ENCODE data around the gene TMTC2. TPM values are rescaled to one million over a fixed set of nuclear protein-coding genes. Genes with fewer than 3 reads are reported as not detected.

The TMTC2 gene
- polyA plus RNA-seq: 20.3 and 20.6 TPM in 2 replicates
- 66.5 and 73.4 TPM in 2 replicates for polyA minus RNA-seq

GRCh38 chr12:82686168-82687020, at the start of gene TMTC2:
TSS of gene TMTC2 (plus strand) at chr12:82686906.
- H3K9me3 ChIP-seq (ENCODE audit: low read length): no peaks in the 10 kb centered on the region
- no peaks in the 10 kb centered on the region for H3K36me3 ChIP-seq (ENCODE audit: insufficient read depth, low read length)
- peaks cover 3% of the 10 kb centered on the region for H4K20me1 ChIP-seq (ENCODE audit: insufficient read depth)
- H3K9ac ChIP-seq (ENCODE audit: low read length): peak within 1 kb of the TSS; percentile 83
- no peak for TF ChIP-seq CTCF (IDR thresholded peaks at IDR 0.05; ENCODE audit: poor library complexity, severe bottlenecking)
- no peak for TF ChIP-seq TAF1 (IDR thresholded peaks at IDR 0.05; ENCODE audit: low read depth)
- no peak for TF ChIP-seq RAD21 (conservative IDR thresholded peaks at IDR 0.05)
- TF ChIP-seq MXI1 (conservative IDR thresholded peaks at IDR 0.05; ENCODE audit: poor library complexity, severe bottlenecking): peak; percentile 10
- TF ChIP-seq SMC3 (conservative IDR thresholded peaks at IDR 0.05; ENCODE audit: poor library complexity): no peak
- peak; percentile 16 for TF ChIP-seq REST (IDR thresholded peaks at IDR 0.05; ENCODE audit: borderline replicate concordance)
- TF ChIP-seq EP300 (conservative IDR thresholded peaks at IDR 0.05; ENCODE audit: poor library complexity, severe bottlenecking): peak; percentile 9
- TF ChIP-seq EZH2 (IDR thresholded peaks at IDR 0.05; ENCODE audit: borderline replicate concordance, insufficient read depth, low read length, poor library complexity, severe bottlenecking): no peak
- TF ChIP-seq POLR2AphosphoS5 (IDR thresholded peaks at IDR 0.05): peak; percentile 55
- no peaks in the 10 kb centered on the region for H3K9me2 ChIP-seq (ENCODE audit: insufficient read depth, low read length)
- peak within 1 kb of the TSS; percentile 89 for H3K4me3 ChIP-seq (ENCODE audit: low read length)
- peak within 1 kb of the TSS; percentile 63 for H2AFZ ChIP-seq (ENCODE audit: low read depth, low read length)
- H3K27ac ChIP-seq (ENCODE audit: low read length): peak within 1 kb of the TSS; percentile 79
- no peaks in the 10 kb centered on the region for H3K27me3 ChIP-seq (ENCODE audit: insufficient read depth, low read depth, low read length)
- peak within 1 kb of the TSS; percentile 95 for H3K4me2 ChIP-seq (ENCODE audit: low read length)
- peaks cover 31% of the 10 kb centered on the region for H3K79me2 ChIP-seq (replicated peaks; ENCODE audit: insufficient read depth, low read length)
- H3F3A ChIP-seq (ENCODE audit: insufficient read depth, low read length, poor library complexity, severe bottlenecking): no peaks in the 10 kb centered on the region

GRCh38 chr12:82638324-82638723, 48.4 kb upstream of the TMTC2 start:
- Histone ChIP-seq H4K20me1 (ENCODE audit: insufficient read depth) (no peaks in the 10 kb centered on the region), H3K9me3 (ENCODE audit: low read length) (no peaks in the 10 kb centered on the region), H2AFZ (ENCODE audit: low read depth, low read length) (no peak overlapping the region), H3K4me2 (ENCODE audit: low read length) (no peak overlapping the region), H3K4me3 (ENCODE audit: low read length) (no peak overlapping the region), H3K9ac (ENCODE audit: low read length) (no peak overlapping the region), H3K9me2 (ENCODE audit: insufficient read depth, low read length) (no peaks in the 10 kb centered on the region), H3K27ac (ENCODE audit: low read length) (no peak overlapping the region), H3K36me3 (ENCODE audit: insufficient read depth, low read length) (no peaks in the 10 kb centered on the region), H3K27me3 (ENCODE audit: insufficient read depth, low read depth, low read length) (no peaks in the 10 kb centered on the region), H3F3A (ENCODE audit: insufficient read depth, low read length, poor library complexity, severe bottlenecking) (no peaks in the 10 kb centered on the region), H3K79me2 (replicated peaks; ENCODE audit: insufficient read depth, low read length) (no peaks in the 10 kb centered on the region)
- no peak for TF ChIP-seq CTCF (IDR thresholded peaks at IDR 0.05; ENCODE audit: poor library complexity, severe bottlenecking)
- TF ChIP-seq EZH2 (IDR thresholded peaks at IDR 0.05; ENCODE audit: borderline replicate concordance, insufficient read depth, low read length, poor library complexity, severe bottlenecking): no peak
- TF ChIP-seq MXI1 (conservative IDR thresholded peaks at IDR 0.05; ENCODE audit: poor library complexity, severe bottlenecking): no peak
- no peak for TF ChIP-seq POLR2AphosphoS5 (IDR thresholded peaks at IDR 0.05)
- no peak for TF ChIP-seq EP300 (conservative IDR thresholded peaks at IDR 0.05; ENCODE audit: poor library complexity, severe bottlenecking)
- TF ChIP-seq RAD21 (conservative IDR thresholded peaks at IDR 0.05): no peak
- TF ChIP-seq SMC3 (conservative IDR thresholded peaks at IDR 0.05; ENCODE audit: poor library complexity): no peak
- no peak for TF ChIP-seq TAF1 (IDR thresholded peaks at IDR 0.05; ENCODE audit: low read depth)
- no peak for TF ChIP-seq REST (IDR thresholded peaks at IDR 0.05; ENCODE audit: borderline replicate concordance)
